NCI-H2107 treated with DMSO at 0.1 percent for 48 hours (cell line): ENCODE measurements around the gene EIF2B4.
A peak's percentile ranks its signal among the peaks of the same experiment; 100 is the strongest.

Experiments used
- DNase-seq: peaks from one replicate; lab custom pipeline; 2025; ENCODE audit not compliant: unreplicated experiment; lab: John Stamatoyannopoulos, UW

EIF2B4 gene

GRCh38 chr2:27370026-27370815, at the start of gene EIF2B4, which contains the start of gene SNX17:
EIF2B4 (minus strand) TSS chr2:27370338; CDS start chr2:27370314, 24 bp downstream.
SNX17 (plus strand) TSS chr2:27370616; CDS start chr2:27370744, 128 bp downstream.
- DNase-seq, result peak; percentile 95

- no peak for DNase-seq
Observed at GRCh38 chr2:27416151-27416550, 46.0 kb upstream of the EIF2B4 start.

- DNase-seq, result no peak
Observed at GRCh38 chr2:27412419-27413152, 42.4 kb upstream of the EIF2B4 start.

- peak; percentile 91 for DNase-seq
Observed at GRCh38 chr2:27409321-27410073, 39.4 kb upstream of the EIF2B4 start, which contains the start of gene PPM1G. PPM1G (minus strand) TSS chr2:27409591; CDS start chr2:27409422, 169 bp downstream.

GRCh38 chr2:27408601-27409320, 38.6 kb upstream of the EIF2B4 start:
- DNase-seq, result peak; percentile 7

- peak; percentile 54 for DNase-seq
Observed at GRCh38 chr2:27407798-27408491, 37.8 kb upstream of the EIF2B4 start.

- no peak for DNase-seq
Observed at GRCh38 chr2:27400348-27401135, 30.4 kb upstream of the EIF2B4 start.

GRCh38 chr2:27398962-27399361, 28.8 kb upstream of the EIF2B4 start:
- no peak for DNase-seq

- no peak for DNase-seq
Observed at GRCh38 chr2:27393225-27393624, 23.1 kb upstream of the EIF2B4 start.

- DNase-seq, result no peak
Observed at GRCh38 chr2:27390822-27391679, 20.9 kb upstream of the EIF2B4 start.

- no peak for DNase-seq
Observed at GRCh38 chr2:27381577-27382181, 11.5 kb upstream of the EIF2B4 start.

GRCh38 chr2:27380626-27381545, 10.7 kb upstream of the EIF2B4 start, which contains the start of gene ZNF513:
ZNF513 (minus strand) TSS chr2:27380734; CDS start chr2:27380526, 208 bp downstream.
- peak; percentile 79 for DNase-seq

- DNase-seq, result no peak
Observed at GRCh38 chr2:27379836-27380625, 9.9 kb upstream of the EIF2B4 start.

- DNase-seq, result no peak
Observed at GRCh38 chr2:27379383-27379835, 9.3 kb upstream of the EIF2B4 start.

- no peak for DNase-seq
Observed at GRCh38 chr2:27378809-27379290, 8.7 kb upstream of the EIF2B4 start.
